LNCAP (cell line): ENCODE data around the gene DTX3L.

Source experiments
- CTCF ChIP-seq: fragments of 450-650 bp; IDR thresholded peaks from 2 replicates; pipeline ENCODE4 v1.5.1; 2017; ENCODE audit warnings: mild to moderate bottlenecking

The DTX3L gene

GRCh38 chr3:122580470-122580869, 16.3 kb downstream of the DTX3L start:
- TF ChIP-seq CTCF, result no peak

GRCh38 chr3:122581622-122582021, 17.5 kb downstream of the DTX3L start:
- TF ChIP-seq CTCF, result no peak

GRCh38 chr3:122582390-122582789, 18.3 kb downstream of the DTX3L start:
- no peak for TF ChIP-seq CTCF

GRCh38 chr3:122586098-122586497, 22.0 kb downstream of the DTX3L start:
- TF ChIP-seq CTCF, result no peak

- no peak for TF ChIP-seq CTCF
These were observed 22.8 kb downstream of the DTX3L start for GRCh38 chr3:122586773-122587485.

- no peak for TF ChIP-seq CTCF
These were observed 23.4 kb downstream of the DTX3L start for GRCh38 chr3:122587572-122587971.

- TF ChIP-seq CTCF, result no peak
These were observed 25.2 kb downstream of the DTX3L start for GRCh38 chr3:122589297-122589696.

- TF ChIP-seq CTCF, result no peak
These were observed 26.5 kb downstream of the DTX3L start for GRCh38 chr3:122590610-122591009.
